Rectal smooth muscle tissue (tissue), 1 donor: ENCODE data around the gene DMAP1.

Source experiments
- H3K27ac ChIP-seq: one replicate; pipeline ENCODE4 v1.7.0; 2013; ENCODE audit warnings: low read depth, low read length, inconsistent platforms
- H3K27me3 ChIP-seq: one replicate; pipeline ENCODE4 v1.7.0; 2013; ENCODE audit warnings: low read length; ENCODE audit not compliant: control insufficient read depth, insufficient read depth
- H3K36me3 ChIP-seq: one replicate; pipeline ENCODE4 v1.7.0; 2013; ENCODE audit warnings: low read length; ENCODE audit not compliant: control insufficient read depth, insufficient read depth
- H3K4me1 ChIP-seq: one replicate; pipeline ENCODE4 v1.7.0; 2013; ENCODE audit warnings: low read length; ENCODE audit not compliant: control insufficient read depth, insufficient read depth
- H3K4me3 ChIP-seq: one replicate; pipeline ENCODE4 v1.7.0; 2013; ENCODE audit warnings: low read length
- H3K9ac ChIP-seq: one replicate; pipeline ENCODE4 v1.7.0; 2013; ENCODE audit warnings: low read length

Gene DMAP1

DNA sequence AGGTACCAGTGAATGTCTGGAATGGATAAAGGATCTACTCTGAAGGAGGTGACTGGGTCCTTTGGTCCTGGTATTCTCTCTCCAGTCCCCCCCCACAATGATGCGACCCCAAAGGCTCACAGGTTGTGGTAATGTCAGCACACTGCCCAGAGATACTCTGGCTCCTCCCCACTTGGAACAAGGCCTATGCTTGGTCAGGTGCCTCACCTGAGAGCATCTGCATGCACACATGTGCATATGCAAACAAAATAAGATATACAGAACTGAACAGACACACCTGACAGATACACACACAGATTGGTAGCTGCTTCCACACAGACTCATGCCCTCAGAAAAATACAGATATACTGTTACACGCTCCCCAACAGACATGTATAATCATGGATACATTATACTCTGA is 33.5 kb downstream of the DMAP1 start:
- Histone ChIP-seq H3K27ac (no peak overlapping the region), H3K9ac (no peak overlapping the region), H3K4me1 (no peaks in the 10 kb centered on the region), H3K4me3 (no peak overlapping the region), H3K36me3 (peaks cover 4% of the 10 kb centered on the region), H3K27me3 (no peaks in the 10 kb centered on the region)

DNA sequence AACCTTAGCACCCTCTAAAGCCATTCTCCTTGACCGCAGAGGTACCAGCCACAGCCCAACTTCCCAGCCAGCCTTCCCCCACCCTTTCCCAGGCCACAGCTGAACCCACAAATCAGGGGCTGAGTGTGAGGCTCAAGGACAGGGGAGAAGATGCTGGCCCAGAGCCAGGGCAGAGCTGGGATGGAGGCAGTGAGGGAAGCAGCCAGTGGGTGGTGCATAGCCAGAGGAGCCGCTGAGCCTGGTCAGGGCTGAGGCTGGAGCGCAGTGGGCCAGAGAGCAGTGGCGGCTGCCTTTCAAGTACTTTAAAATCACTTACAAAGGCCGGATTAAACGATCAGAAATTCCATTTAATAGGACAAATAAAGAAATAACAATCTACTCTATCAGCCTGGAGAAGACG is 36.3 kb downstream of the DMAP1 start:
- no peaks in the 10 kb centered on the region for H3K27me3 ChIP-seq
- H3K9ac ChIP-seq = no peak overlapping the region
- no peaks in the 10 kb centered on the region for H3K4me1 ChIP-seq
- no peak overlapping the region for H3K4me3 ChIP-seq
- H3K27ac ChIP-seq = no peak overlapping the region
- peaks cover 4% of the 10 kb centered on the region for H3K36me3 ChIP-seq

- H3K4me3 ChIP-seq = no peak overlapping the region
- H3K27ac ChIP-seq = no peak overlapping the region
- no peaks in the 10 kb centered on the region for H3K27me3 ChIP-seq
- H3K9ac ChIP-seq = no peak overlapping the region
- no peaks in the 10 kb centered on the region for H3K4me1 ChIP-seq
- H3K36me3 ChIP-seq = peaks cover 4% of the 10 kb centered on the region
Observed at GRCh38 chr1:44250068-44250781, 37.0 kb downstream of the DMAP1 start.

GRCh38 chr1:44251486-44251885 is 38.2 kb downstream of the DMAP1 start:
- Histone ChIP-seq H3K36me3 (peaks cover 4% of the 10 kb centered on the region), H3K27ac (no peak overlapping the region), H3K9ac (no peak overlapping the region), H3K27me3 (no peaks in the 10 kb centered on the region), H3K4me3 (no peak overlapping the region), H3K4me1 (no peaks in the 10 kb centered on the region)

- no peak overlapping the region for H3K9ac ChIP-seq
- H3K27ac ChIP-seq = no peak overlapping the region
- H3K27me3 ChIP-seq = no peaks in the 10 kb centered on the region
- no peaks in the 10 kb centered on the region for H3K36me3 ChIP-seq
- no peaks in the 10 kb centered on the region for H3K4me1 ChIP-seq
- H3K4me3 ChIP-seq = no peak overlapping the region
Observed at GRCh38 chr1:44251989-44252671, 38.9 kb downstream of the DMAP1 start.

GRCh38 chr1:44254392-44254910 is 41.2 kb downstream of the DMAP1 start:
- Histone ChIP-seq H3K4me3 (no peak overlapping the region), H3K9ac (no peak overlapping the region), H3K27ac (no peak overlapping the region), H3K27me3 (no peaks in the 10 kb centered on the region), H3K36me3 (no peaks in the 10 kb centered on the region), H3K4me1 (no peaks in the 10 kb centered on the region)

- no peak overlapping the region for H3K27ac ChIP-seq
- H3K27me3 ChIP-seq = no peaks in the 10 kb centered on the region
- H3K4me1 ChIP-seq = no peaks in the 10 kb centered on the region
- H3K4me3 ChIP-seq = no peak overlapping the region
- H3K9ac ChIP-seq = no peak overlapping the region
- H3K36me3 ChIP-seq = no peaks in the 10 kb centered on the region
Observed at GRCh38 chr1:44256762-44257554, 43.7 kb downstream of the DMAP1 start.

- H3K4me1 ChIP-seq = no peaks in the 10 kb centered on the region
- H3K27ac ChIP-seq = no peak overlapping the region
- no peaks in the 10 kb centered on the region for H3K27me3 ChIP-seq
- no peaks in the 10 kb centered on the region for H3K36me3 ChIP-seq
- no peak overlapping the region for H3K4me3 ChIP-seq
- H3K9ac ChIP-seq = no peak overlapping the region
Observed at GRCh38 chr1:44259090-44259489, 45.8 kb downstream of the DMAP1 start.

DNA sequence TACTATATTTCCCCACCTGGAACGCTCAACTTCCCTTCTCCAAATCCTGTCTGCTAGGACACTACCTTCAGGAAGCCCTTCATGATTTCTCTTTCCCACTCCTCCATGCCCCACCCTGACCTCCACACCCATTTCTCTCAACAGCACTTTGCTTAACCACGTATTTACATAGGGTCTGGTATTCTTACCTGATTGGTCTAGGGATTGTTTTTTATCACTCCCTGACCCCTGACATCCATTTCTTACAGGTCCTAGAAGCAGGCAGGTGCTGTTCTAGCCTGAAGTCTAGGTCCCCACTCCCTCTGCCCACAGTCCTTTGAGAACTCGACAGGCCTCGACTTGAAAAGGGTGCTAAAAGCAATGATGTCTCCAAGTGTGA is 47.5 kb downstream of the DMAP1 start:
- Histone ChIP-seq H3K9ac (peak overlapping the region; percentile 11), H3K27ac (no peak overlapping the region), H3K4me1 (no peaks in the 10 kb centered on the region), H3K36me3 (no peaks in the 10 kb centered on the region), H3K27me3 (no peaks in the 10 kb centered on the region), H3K4me3 (no peak overlapping the region)

DNA sequence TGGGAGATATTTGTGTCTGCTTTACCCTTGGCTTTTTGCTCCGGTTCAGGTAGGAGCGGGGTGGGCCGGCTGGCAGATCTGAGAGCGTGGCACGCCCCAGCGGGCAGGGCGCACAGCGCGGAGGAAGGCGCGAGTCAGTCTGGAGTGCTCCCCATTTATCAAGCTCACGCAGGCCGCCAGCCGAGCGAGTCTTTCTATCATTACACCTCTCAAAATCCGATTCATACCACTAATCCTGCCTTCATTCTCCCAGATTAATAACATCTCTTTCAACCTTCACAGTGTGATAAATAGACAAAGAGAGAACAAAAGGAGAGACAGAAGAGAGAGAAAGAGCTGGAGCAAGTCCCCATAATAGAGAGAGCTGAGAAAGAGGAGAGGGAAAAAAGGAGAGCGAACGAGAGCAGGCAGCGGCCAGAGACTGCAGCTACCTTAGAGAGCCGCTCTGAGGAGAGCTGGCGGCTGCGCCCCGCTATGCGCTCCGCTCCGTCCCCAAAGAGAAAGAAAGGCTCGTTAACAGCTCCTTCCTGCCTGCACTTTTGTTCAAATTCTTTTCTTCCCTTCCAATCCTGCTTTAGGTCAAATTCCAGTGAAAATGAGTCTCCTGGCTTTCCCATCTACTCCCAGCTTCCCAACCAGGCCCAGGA is 48.0 kb downstream of the DMAP1 start:
- Histone ChIP-seq H3K9ac (peak overlapping the region; percentile 11), H3K27ac (no peak overlapping the region), H3K36me3 (no peaks in the 10 kb centered on the region), H3K27me3 (no peaks in the 10 kb centered on the region), H3K4me3 (peak overlapping the region; percentile 28), H3K4me1 (no peaks in the 10 kb centered on the region)

- no peak overlapping the region for H3K4me3 ChIP-seq
- no peak overlapping the region for H3K9ac ChIP-seq
- no peaks in the 10 kb centered on the region for H3K4me1 ChIP-seq
- no peaks in the 10 kb centered on the region for H3K27me3 ChIP-seq
- no peak overlapping the region for H3K27ac ChIP-seq
- H3K36me3 ChIP-seq = no peaks in the 10 kb centered on the region
Observed at GRCh38 chr1:44261962-44262361, 48.7 kb downstream of the DMAP1 start.

GRCh38 chr1:44262414-44262813 is 49.1 kb downstream of the DMAP1 start:
- Histone ChIP-seq H3K27me3 (no peaks in the 10 kb centered on the region), H3K9ac (no peak overlapping the region), H3K27ac (no peak overlapping the region), H3K4me3 (no peak overlapping the region), H3K4me1 (no peaks in the 10 kb centered on the region), H3K36me3 (no peaks in the 10 kb centered on the region)
